G401 (cell line): ENCODE data around the gene PRSS38. TPM values are rescaled to one million over a fixed set of nuclear protein-coding genes. Genes with fewer than 3 reads are reported as not detected.
"Not testable (repeated sequence)": the region's sequence is repeated elsewhere in the genome, so short reads cannot be mapped to it uniquely, and the experiment has no call there.

ENCODE experiments used
- DNase-seq: peaks from one replicate; pipeline ENCODE4 v3.0.0-alpha.2; 2015; ENCODE audit warnings: low spot score
- in situ Hi-C: cut with HindIII; loops from 2 replicates; pipeline ENCODE4 v1.10.0; 2016; ENCODE audit warnings: low sequenced_read_pairs, mixed read lengths
- total RNA-seq: library from RNA; depleted of rRNA; stranded (reverse); fragments of >200 nt; shearing (Covaris generic); gene quantifications from 2 replicates; pipeline ENCODE4 v1.2.3, GENCODE V29; 2014

PRSS38 gene
- total RNA-seq, 1 experiment from 2014 or later, result not detected

GRCh38 chr1:227877810-227878209 lies 62.3 kb downstream of the PRSS38 start:
- DNase-seq, in situ Hi-C loops: not testable (repeated sequence)

DNA sequence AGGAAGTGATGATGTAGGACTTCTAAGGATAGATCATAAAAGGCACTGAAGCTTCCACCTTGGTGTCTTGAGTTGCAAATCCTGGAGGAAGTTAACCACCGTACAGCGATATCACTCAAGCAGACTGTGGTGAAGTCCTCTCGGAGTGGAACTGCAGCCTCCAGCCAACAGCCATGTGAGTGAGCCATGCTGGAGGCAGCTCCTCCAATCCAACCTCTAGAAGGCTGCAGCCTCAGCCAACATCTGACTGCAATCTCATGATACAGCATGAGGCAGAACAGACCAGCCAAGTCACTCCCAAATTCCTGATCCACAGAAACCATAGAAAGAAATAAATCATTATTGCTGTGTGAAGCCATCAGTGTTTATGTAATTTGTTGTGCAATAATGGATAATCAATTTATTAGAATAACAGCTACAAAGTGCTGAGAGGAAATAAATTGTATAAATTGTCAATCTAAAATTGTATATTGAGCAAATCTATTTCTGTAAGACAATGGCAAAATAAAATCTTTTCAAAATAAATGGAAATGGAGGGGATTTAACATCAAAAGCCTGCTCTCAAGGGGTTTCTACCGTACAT lies 65.0 kb downstream of the PRSS38 start:
- in situ Hi-C loops, result no loop called here

DNA sequence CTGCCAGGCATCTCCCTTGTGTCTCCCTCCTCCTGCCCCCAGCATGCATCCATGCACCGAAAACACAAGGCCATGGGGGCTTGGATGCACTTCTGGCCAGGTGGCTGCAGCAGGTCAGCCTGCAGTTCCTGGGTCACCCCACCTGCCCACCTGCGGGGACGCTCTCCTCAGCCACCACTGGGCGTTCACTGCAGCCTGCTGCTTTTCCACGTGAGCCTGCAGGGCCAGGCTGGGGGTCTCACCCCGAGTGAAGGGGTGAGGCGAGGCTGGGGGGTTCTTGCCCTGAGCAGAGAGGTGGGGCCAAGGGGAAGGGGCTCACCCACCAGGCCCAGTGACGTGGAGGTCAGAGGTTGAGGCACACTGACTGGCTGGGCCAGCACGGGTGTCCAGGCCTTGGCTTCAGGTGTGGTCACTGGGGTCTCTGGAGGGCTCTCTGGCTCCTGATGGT lies 67.6 kb downstream of the PRSS38 start:
- in situ Hi-C loops, result no loop called here
- no peak for DNase-seq

More for the DNA sequence above, 65.0 kb downstream of the PRSS38 start:
- no peak for DNase-seq

DNA sequence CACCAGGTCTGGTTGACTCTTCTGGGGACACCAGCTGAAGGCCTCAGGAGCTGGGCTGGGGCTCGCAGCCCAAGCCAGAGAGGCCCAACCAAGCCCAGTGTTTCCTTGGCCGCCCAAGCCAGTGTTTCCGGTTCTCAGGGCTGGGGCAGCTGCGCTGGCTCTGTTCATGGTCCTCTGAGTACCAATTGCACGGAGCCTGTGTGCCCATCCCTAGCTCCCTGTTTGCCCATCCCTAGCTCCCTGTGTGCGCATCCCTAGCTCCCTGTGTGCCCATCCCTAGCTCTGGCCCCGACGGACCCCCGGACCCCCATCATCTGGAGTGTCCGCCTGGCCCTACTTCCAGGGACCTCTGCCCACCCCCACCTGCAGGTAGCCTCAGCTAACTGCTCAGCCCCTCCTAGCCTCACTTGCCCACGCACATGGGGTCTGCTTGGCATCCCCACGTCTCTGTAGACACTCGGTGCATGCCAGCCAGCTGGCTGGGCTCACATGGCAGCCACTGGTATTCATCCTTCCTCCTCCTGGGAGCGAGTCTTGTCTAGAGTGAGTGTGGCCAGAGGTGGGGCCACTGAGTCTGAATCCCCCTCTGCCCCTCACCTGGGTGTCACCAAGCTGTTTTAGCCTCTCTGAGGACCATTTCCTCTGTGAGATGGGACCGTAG lies 68.3 kb downstream of the PRSS38 start:
- no peak for DNase-seq
- in situ Hi-C loops, result no loop called here

DNA sequence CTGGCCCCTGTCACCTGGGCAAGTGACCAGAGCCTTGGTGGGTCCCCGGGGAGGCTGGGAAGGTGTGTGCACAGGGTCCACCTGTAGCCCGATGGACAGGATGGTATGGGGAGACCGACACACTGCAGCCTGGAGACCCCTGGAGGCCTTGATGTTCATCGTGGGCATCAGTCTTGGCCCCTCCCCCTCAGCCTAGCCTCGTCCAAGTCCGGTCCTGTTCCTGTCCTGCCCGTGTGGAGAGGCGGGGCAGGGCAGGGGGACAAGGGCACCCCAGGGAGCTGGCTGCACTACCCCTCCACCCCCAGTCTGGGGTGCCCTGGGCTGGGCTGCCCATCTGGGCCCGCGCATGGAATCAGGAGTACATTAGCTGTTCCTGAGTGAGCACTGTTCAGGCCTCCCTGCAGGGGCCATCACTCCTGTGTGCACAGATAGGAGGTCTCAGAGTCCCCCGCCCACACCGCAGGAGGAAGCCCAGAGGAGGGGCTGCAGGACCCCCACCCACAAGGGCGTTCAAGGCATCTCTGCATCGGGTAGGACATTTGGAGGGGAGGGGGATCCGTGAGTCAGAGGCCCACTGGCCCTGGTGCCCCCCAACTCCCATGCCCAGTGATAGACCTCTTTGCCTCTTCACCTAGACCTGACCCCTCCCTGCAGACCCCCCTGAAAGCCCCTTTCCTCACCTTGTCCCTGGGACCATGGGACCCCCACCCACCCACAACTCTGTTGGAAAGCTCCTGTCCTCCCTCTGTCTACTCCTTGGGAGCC lies 69.1 kb downstream of the PRSS38 start:
- in situ Hi-C loops, result no loop called here
- DNase-seq, result no peak

DNA sequence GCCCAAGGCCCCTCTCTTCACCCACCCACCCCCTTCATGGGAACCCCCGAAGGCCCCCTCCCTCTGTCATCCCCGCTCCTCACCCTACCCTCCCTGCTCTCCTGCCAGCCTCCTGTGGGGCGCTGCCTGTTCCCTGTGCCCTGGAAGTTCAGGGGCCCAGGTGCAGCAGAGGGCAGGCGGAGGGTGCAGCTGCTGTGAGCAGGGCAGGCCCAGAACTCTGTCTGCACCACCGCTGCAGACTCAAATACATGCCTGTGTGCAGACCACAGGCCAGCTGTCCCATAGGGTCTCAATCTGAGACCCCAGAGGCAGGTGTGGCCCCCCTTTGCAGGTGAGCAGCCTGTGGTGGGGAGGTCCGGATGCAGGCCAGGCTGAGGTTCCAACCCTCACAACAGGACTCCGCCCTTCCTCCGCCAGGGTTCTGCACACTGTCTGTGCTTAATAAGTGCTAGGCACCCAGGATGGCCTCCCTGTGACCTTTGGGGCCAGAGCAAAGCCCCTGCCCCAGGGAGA lies 69.7 kb downstream of the PRSS38 start:
- DNase-seq, result no peak
- in situ Hi-C loops, result no loop called here

- no peak for DNase-seq
- in situ Hi-C loops, result no loop called here
These were observed 70.4 kb downstream of the PRSS38 start for GRCh38 chr1:227885648-227886502.

DNA sequence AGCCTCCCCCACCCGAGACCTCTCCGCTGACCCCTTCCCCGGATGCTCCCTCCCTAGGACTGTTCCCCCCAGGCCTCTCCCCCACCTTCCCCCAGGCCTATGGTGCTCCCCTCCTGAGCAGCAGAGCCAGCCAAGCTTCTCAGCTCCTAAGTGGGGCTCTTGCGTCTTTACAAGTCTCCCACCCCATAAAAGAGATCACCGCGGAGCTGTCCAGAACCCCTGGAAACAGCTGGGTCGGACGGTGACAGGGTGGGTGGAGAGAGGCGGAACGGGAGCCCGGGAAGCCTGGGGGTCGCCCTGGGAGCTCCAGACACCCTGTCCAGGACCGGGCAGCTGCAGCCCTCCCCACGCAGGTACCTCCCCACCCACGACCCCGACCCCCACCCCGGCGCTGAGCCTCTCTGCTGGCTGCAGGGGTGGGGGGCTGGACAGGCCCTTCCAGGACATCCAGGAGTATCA lies 71.1 kb downstream of the PRSS38 start:
- DNase-seq, result no peak
- in situ Hi-C loops, result no loop called here

DNA sequence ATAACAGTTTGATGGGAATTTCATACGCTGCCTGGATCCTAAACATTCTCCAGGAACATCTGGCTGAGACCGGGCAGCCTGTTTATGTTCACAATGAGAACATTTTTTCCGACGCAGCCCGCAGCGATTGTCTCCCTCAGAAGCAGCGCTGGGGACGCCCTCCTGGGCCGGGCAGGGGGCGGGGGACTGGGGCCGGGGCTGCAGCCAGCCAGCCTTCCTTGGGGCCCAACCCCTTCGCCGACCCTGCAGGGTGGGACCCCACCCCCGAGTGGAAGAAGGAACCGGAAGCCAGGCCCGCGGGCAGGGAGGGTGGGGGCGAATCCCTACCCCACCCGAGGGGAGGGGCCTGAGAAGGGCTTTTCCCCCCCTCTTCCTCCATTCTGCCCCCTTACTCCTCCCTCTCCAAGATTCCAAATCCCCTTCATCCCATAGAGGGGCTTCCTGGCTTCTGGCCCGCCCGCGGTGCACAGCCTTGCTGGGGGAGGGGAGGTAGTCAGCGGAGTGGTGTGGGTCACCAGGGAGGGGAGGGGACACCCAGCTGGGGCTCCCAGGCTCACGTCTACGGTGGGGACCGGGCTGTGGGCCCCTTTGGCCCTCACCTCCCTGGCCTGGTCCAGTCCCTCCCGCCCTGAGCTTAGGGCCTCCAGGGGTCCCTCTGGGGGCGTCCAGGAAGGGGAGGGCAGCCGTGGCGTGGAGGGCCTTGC lies 71.7 kb downstream of the PRSS38 start:
- DNase-seq, result no peak
- in situ Hi-C loops, result no loop called here

- in situ Hi-C loops, result no loop called here
- DNase-seq, result no peak
These were observed 72.4 kb downstream of the PRSS38 start for GRCh38 chr1:227887697-227888403.

DNA sequence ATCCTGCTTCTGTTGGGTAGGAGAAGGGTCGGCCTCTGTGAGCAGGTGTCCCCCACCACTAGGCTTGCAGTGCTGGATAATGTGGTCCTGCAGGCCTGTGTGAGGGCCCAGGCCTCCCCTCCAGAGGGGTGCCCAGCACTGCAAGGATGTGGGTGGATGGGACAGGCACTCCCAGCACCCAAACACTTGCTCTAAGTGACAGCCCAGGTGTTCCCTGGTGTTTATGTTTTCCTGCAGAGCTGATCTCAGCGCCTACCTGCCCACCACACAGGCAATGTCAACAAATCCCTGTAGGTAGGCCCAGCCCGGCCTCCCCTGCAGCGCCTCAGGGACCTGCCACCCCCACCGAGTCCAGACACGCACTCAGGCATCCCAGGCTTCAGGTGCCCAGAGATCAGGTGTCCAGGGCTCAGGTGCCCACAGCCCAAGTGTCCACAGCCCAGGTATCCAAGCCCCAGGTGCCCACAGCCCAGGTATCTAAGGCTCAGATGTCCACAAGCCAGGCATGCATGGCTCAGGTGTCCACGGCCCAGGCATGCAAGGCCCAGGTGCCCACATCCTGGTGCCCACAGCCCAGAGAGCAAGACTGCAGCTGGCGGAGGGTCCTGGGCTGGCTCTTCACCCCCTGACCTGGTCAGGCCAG lies 73.0 kb downstream of the PRSS38 start:
- DNase-seq, result no peak
- in situ Hi-C loops, result no loop called here

DNA sequence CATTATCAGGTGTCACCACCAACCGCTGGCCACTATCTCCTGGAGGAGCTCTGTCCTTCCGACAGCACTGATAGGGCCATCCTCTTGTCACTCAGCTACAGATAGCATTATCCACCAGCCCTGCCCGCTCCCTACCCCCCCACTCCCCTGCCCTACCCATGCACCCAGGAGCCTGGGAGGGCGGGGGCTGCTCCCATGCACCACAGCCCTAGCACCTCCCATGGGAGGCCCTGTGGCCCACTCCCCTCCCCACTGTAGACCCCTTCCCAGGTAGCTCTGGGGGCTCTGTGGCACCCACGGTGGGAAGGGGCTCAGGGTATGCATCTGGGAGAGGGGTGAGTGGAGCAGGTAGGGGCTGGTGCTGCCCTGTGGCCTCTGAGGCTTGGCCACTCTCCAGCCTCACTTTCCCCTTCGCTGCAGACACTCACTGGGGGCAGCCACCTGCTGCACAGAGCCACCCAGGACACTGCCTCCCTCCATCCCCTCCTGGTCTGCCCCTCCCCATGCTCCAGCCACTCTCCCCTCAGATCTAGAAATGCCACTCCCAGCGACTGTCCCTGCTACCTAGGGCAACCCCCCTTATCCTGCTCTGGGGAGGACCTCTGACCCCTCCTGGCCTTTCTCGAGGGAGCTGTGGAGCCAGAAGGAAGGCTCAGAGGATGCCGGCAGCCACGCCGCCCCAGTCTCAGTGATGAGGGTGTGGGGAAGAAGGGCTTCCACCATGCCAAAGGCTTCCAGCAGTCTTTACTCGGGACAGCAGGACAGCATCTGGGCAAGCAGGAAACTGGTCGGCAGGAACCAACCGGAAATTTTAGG lies 73.8 kb downstream of the PRSS38 start:
- no peak for DNase-seq

GRCh38 chr1:227889863-227890405 lies 74.5 kb downstream of the PRSS38 start:
- DNase-seq, result no peak
- in situ Hi-C loops, result no loop called here

More for the DNA sequence above, 73.8 kb downstream of the PRSS38 start:
- in situ Hi-C loops, result no loop called here

DNA sequence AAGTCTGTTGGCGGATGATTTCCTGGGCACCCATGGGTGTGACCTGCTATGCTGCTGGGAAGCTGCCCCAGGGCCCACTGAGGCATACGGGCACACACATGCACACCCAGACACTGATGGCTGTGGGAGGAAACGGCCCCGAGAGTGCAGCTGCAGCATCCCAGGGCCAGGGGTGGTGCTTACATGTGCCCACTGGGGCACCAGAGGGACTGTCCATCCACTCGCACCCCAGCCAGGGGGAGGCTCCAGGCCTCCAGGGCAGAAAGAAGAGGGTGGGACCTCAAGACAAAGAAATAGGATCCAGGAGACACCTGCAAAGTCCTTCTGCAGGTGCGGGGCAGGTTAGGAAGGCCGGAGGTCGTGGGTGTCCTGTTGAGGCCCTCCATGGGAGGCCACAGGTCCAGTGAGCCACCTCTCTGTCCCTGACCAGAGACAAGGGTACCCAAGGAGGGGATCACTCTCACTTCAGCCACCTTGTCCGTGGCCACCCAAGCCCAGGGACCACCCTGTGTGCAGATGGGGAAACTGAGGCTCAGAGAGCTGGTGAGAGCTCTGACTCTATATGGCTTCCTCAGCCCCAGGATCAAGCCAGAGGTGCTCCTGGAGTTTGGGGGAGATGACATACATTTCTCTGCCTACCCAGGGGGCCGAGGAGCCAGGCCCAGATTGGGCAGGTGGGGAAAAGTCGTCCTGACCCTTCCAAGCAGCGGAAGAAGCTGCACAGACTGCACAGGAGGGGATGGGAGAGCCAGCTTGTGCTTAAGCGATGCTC lies 75.2 kb downstream of the PRSS38 start:
- no peak for DNase-seq

DNA sequence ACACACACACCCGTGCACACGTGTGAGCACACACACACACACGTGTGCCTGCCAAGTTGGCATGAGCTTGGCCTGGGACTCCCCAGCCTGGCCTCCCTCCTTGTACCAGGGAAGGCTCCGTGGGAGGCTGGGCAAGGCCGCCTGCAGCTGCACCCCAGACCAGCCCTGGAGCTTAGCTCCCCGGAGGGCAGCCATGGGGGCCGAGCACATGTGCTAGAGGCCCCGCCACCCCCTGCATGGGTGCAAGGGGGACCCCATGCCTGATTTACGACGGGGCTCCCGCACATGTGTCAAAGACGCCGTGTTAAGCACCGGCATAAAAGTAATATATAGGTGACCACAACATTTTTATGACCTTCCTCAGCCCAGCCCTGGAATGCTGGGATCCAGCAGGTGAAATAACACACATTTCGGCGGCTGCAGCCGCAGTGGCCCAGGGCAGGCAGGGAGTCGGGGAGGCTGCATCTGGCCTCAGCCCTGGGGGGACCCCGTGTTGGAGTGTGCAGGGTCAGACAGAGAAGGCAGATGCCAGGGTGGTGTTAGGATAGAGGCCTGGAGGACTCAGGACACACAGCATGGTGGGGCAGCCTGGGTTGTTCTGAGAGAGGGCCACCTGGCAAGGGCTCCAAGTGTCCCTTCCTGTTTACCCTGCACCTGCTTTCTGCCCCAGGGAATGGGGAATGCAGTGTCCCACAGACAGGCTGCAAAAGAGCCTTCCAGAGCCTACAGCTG lies 75.9 kb downstream of the PRSS38 start:
- no peak for DNase-seq
- in situ Hi-C loops, result no loop called here

More for the DNA sequence above, 75.2 kb downstream of the PRSS38 start:
- in situ Hi-C loops, result no loop called here
